HUDEP-2 (cell line): Measurements from ENCODE around the gene SYNPO2L.
"Not testable (repeated sequence)": the region's sequence is repeated elsewhere in the genome, so short reads cannot be mapped to it uniquely, and the experiment has no call there.

Experiments
- DNase-seq, 76 experiments: peaks; one replicate each; lab custom pipeline; 2025; ENCODE audit not compliant: unreplicated experiment in 76 of 76; lab: John Stamatoyannopoulos, UW

SYNPO2L gene

DNA sequence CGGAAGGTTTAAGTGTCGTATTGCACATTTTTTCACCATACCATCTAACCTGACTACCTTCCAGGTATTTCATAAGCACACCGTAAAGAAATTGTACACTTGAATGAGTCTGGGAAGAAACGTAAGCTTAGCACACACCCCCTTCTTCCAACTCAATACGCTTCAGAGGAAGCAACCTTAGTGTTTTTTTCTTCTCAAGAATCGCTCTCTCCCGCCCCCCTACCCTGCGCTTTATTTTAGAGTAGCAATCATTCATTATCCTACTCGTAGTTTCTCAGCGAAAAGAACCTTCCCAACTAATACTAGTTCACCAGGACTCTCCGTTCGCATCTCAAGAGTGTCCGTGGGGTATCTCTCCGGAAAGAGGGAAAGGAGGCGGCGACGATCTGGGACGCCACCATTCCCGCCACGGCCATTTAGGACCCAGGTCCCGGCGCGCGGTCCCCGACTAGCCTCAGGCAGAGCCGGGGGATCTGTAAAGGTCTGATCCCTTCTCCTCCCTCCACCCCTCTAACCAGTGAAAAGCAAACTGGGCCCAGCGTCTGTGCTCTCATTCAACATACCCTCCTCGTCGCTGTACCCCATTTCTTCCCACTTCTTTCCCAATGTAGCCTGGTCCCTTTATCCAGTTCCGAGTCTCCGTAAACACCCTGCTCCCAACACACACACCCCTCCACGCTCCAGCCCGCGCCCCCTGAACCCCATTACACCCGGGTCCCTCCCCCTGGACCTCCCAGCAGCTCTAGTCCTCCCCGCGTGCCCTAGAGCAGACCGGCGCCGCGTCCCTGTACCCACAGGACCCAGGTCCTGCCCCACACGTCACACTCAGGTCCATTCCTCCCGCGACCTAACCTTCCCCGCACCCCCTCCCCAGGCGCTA, 30.6 kb downstream of the SYNPO2L start:
- DNase-seq, result peak in 7 of 76 experiments; percentile 15 to 70 (median 26)

DNA sequence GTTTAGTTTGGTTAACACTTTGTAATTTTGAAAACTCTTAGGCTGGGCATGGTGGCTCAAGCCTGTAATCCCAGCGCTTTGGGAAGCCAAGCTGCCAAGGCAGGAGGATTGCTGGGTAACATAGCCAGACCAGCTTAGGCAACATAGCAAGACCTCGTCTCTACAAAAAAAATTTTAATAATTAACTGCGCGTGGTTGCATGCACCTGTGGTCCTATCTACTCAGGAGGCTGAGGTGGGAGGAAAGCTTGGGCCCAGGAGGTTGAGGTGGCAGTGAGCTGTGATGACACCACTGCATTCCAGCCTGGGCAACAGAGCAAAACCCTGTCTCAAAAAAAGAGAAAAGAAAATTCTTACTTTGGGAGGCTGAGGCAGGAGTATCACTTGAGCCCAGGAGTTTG, 32.8 kb downstream of the SYNPO2L start:
- no peak for DNase-seq

DNA sequence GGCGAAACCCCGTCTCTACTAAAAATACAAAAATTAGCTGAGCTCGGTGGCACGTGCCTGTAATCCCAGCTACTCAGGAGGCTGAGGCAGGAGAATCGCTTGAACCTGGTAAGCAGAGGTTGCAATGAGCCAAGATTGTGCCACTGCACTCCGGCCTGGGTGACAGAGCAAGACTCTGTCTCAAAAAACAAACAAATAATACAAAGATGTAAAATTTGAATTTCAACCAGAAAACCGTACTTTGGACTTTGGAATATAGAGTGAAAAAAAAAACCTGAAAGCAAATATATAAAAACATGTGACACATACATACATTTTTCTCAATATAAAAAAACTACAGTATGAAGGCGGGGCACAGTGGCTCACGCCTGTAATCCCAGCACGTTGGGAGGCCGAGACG, 34.9 kb downstream of the SYNPO2L start:
- not testable (repeated sequence) for DNase-seq

DNA sequence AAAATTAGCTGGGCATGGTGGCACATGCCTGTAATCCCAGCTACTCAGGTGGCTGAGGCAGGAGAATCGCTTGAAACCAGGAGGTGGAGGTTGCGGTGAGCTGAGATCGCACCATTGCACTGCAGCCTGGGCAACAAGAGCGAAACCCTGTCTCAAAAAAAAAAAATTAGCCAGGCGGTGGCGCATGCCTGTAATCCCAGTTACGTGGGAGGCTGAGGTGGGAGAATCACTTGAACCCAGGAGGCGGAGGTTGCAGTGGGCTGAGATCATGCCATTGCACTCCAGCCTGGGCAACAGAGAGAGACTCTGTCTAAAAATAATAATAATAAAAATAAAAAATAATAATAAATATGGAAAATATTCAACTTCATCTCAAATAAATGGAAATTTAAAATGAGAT, 38.7 kb downstream of the SYNPO2L start:
- DNase-seq, result not testable (repeated sequence)

DNA sequence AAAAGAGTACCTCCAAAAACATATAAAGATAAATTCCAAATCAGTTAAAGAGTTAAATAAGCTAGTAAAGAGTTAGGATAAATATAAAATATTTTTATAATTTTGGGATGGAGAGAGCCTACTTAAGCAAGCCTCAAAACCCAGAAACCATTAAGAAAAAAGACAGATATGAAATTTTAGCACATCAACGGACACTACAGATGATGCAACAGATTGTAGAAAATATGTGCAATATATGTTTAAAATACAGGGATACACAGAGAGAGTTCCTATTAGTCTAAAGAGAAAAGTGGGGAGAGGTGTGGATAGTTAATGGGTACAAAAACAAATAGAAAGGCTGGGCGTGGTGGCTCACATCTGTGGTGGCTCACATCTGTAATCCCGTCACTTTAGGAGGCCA, 41.1 kb downstream of the SYNPO2L start:
- DNase-seq, result no peak

DNA sequence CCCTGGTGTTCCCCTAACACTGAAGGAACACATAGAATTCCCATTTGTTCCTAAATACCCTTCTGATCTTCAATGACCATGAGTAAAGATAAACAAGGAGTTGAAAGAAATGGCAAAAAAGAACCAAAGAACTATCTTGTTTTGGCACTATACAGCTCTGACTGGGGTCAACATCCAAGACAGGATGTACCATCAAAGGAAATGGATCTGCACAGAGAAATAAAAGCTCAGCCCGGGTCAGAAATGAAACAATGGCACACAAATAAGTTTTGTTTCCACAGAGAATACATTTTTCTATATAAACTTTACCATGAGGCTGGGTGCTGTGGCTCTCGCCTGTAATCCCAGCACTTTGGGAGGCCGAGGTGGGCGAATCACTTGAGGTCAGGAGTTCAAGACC, 46.7 kb downstream of the SYNPO2L start:
- DNase-seq, result no peak

DNA sequence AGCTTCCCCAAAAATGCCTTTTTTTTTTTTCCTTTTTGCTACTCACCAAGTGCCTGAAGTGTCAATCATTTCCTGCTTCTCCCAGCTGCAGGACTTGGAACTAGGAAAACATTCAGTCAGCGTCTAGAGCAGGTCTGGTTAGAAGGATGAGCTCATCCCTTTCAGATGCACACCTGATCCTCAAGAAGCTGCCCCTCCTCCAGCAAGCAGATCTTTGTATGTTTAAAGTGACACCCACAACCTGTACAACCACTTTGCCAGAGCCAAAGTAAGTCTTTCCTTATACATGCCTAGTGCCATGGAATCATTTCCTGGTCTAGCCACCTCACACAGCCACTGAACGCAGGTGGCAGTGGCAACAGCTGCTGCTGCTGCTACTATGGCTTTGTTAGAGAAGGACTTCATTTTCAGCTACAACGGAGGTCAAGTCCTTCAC, 54.3 kb downstream of the SYNPO2L start:
- no peak for DNase-seq

DNA sequence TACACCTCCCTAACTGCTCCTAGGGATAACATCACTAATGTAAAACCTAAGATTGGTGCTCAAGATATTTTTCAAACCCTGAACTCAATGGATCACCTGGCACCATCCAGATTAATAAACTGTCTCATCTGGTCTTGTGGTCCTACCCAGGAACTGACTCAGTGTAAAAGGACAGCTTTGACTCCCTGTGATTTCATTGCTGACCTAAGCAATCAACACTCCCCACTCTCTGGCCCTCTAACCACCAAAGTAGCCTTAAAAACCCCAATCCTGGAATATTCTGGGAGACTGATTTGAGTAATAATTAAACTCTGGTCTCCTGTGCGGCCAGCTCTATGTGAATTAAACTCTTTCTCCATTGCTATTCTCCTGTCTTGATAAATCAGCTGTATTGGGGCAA, 58.5 kb downstream of the SYNPO2L start:
- DNase-seq, result no peak
